Measurements from ENCODE around the gene DSE. TPM values are rescaled to one million over a fixed set of nuclear protein-coding genes. Genes with fewer than 3 reads are reported as not detected.

DSE gene
- polyA plus RNA-seq, 3 donors, result 14.6 to 36.5 (median 28.4) TPM

- intact Hi-C loops (cut with micrococcal nuclease), result no loop called here
These were observed 7.0 kb upstream of the DSE start for GRCh38 chr6:116363759-116364158.

DNA sequence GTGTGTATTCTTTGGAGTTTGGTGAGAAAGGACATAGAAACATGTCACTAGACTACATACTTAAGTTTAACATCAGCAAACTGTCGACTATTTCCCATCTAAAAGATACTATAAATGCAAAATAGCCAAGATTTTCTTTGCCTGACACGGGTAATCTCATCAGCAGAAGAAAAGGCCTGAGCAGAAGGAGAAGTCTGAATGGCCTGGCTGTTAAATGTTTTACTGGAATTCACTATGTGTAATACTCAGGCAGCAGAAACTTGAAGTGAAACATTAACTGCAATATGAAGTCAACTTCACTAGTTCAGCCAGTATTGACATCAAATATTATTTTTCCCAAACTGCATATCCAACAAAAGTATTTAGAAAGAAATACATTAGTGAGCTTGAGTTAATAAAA, 6.4 kb upstream of the DSE start:
- Histone ChIP-seq H3K27me3 (ENCODE audit: control insufficient read depth in 2 of 2, insufficient read depth in 2 of 2, low read length in 2 of 2) (no peaks in the 10 kb centered on the region), H3K4me1 (ENCODE audit: control insufficient read depth in 1 of 2, insufficient read depth in 2 of 2, low read length in 2 of 2) (peaks cover 47 to 71% of the 10 kb centered on the region in 2 donors), H3K27ac (ENCODE audit: low read depth in 1 of 2, low read length in 2 of 2) (peak overlapping the region in 1 of 2 donors; percentile 81), H3K9ac (ENCODE audit: insufficient read depth, low read length, poor library complexity, severe bottlenecking) (no peak overlapping the region), H3K36me3 (replicated peaks in 1 of 2; ENCODE audit: control insufficient read depth in 1 of 2, insufficient read depth in 2 of 2, low read length in 2 of 2) (no peaks in the 10 kb centered on the region), H3K79me2 (ENCODE audit: insufficient read depth, low read length) (no peaks in the 10 kb centered on the region), H3K9me3 (replicated peaks in 1 of 2; ENCODE audit: control insufficient read depth in 1 of 2, insufficient read depth in 1 of 2, low read length in 2 of 2) (no peaks in the 10 kb centered on the region), H4K20me1 (ENCODE audit: insufficient read depth, low read length) (no peaks in the 10 kb centered on the region), H3K4me2 (replicated peaks; ENCODE audit: extremely low read depth, low read length, poor library complexity, severe bottlenecking) (peak overlapping the region; percentile 75), H3K4me3 (replicated peaks in 1 of 3; ENCODE audit: low read depth in 2 of 3, low read length in 3 of 3) (peak overlapping the region in 1 of 3 experiments; percentile 69), H2AFZ (ENCODE audit: insufficient read depth, low read depth, low read length, poor library complexity, severe bottlenecking) (no peak overlapping the region)
- TF ChIP-seq, protein P1, sequence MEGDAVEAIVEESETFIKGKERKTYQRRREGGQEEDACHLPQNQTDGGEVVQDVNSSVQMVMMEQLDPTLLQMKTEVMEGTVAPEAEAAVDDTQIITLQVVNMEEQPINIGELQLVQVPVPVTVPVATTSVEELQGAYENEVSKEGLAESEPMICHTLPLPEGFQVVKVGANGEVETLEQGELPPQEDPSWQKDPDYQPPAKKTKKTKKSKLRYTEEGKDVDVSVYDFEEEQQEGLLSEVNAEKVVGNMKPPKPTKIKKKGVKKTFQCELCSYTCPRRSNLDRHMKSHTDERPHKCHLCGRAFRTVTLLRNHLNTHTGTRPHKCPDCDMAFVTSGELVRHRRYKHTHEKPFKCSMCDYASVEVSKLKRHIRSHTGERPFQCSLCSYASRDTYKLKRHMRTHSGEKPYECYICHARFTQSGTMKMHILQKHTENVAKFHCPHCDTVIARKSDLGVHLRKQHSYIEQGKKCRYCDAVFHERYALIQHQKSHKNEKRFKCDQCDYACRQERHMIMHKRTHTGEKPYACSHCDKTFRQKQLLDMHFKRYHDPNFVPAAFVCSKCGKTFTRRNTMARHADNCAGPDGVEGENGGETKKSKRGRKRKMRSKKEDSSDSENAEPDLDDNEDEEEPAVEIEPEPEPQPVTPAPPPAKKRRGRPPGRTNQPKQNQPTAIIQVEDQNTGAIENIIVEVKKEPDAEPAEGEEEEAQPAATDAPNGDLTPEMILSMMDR (IDR thresholded peaks at IDR 0.05), result no peak
- peak overlapping the region; percentile 45 to 80 (median 70) for H3K27ac Mint-ChIP-seq
- DNase-seq, result peak in 2 of 3 donors; percentile 26 to 51
- no peaks in the 10 kb centered on the region for H3K27me3 Mint-ChIP-seq (ENCODE audit: low read depth in 3 of 3)
- no CpG with 5 or more reads among the region's 2 CpGs for WGBS (ENCODE audit: insufficient coverage)
- intact Hi-C loops (cut with micrococcal nuclease), result no loop called here
- H3K9me3 Mint-ChIP-seq, result peaks cover 0 to 7% (median 3%) of the 10 kb centered on the region in 7 donors
- H3K36me3 Mint-ChIP-seq, result no peaks in the 10 kb centered on the region
- H3K4me3 Mint-ChIP-seq, result no peak overlapping the region
- H3K4me1 Mint-ChIP-seq, result peaks cover 52% of the 10 kb centered on the region

More at GRCh38 chr6:116363759-116364158, 7.0 kb upstream of the DSE start:
- H3K4me3 Mint-ChIP-seq, result no peak overlapping the region
- Histone ChIP-seq H3K27ac (ENCODE audit: low read depth in 1 of 2, low read length in 2 of 2) (peak overlapping the region in 1 of 2 donors; percentile 81), H3K9me3 (replicated peaks in 1 of 2; ENCODE audit: control insufficient read depth in 1 of 2, insufficient read depth in 1 of 2, low read length in 2 of 2) (no peaks in the 10 kb centered on the region), H4K20me1 (ENCODE audit: insufficient read depth, low read length) (no peaks in the 10 kb centered on the region), H3K4me3 (replicated peaks in 1 of 3; ENCODE audit: low read depth in 2 of 3, low read length in 3 of 3) (peak overlapping the region; percentile 12 to 69 (median 34)), H3K4me1 (ENCODE audit: control insufficient read depth in 1 of 2, insufficient read depth in 2 of 2, low read length in 2 of 2) (peaks cover 42 to 71% of the 10 kb centered on the region in 2 donors), H3K36me3 (replicated peaks in 1 of 2; ENCODE audit: control insufficient read depth in 1 of 2, insufficient read depth in 2 of 2, low read length in 2 of 2) (no peaks in the 10 kb centered on the region), H3K79me2 (ENCODE audit: insufficient read depth, low read length) (no peaks in the 10 kb centered on the region), H3K9ac (ENCODE audit: insufficient read depth, low read length, poor library complexity, severe bottlenecking) (peak overlapping the region; percentile 24), H2AFZ (ENCODE audit: insufficient read depth, low read depth, low read length, poor library complexity, severe bottlenecking) (no peak overlapping the region), H3K4me2 (replicated peaks; ENCODE audit: extremely low read depth, low read length, poor library complexity, severe bottlenecking) (peak overlapping the region; percentile 75), H3K27me3 (ENCODE audit: control insufficient read depth in 2 of 2, insufficient read depth in 2 of 2, low read length in 2 of 2) (no peaks in the 10 kb centered on the region)
- H3K9me3 Mint-ChIP-seq, result peaks cover 0 to 7% (median 3%) of the 10 kb centered on the region in 7 donors
- peaks cover 49% of the 10 kb centered on the region for H3K4me1 Mint-ChIP-seq
- no peaks in the 10 kb centered on the region for H3K36me3 Mint-ChIP-seq
- no peaks in the 10 kb centered on the region for H3K27me3 Mint-ChIP-seq (ENCODE audit: low read depth in 3 of 3)
- DNase-seq, result peak; percentile 65 to 89 (median 76)
- H3K27ac Mint-ChIP-seq, result peak overlapping the region; percentile 49 to 80 (median 72)
- TF ChIP-seq, protein P1 (IDR thresholded peaks at IDR 0.05), result no peak
